HG03520 (cell line): Measurements from ENCODE around the gene TNFSF15.

Experiments
- ATAC-seq: cut with Tn5 transposase; IDR thresholded peaks from one replicate; pipeline ENCODE4 v1.9.1; 2021; ENCODE audit warnings: mild to moderate bottlenecking, moderate library complexity; ENCODE audit not compliant: unreplicated experiment

The TNFSF15 gene

GRCh38 chr9:114825126-114825795 lies 19.4 kb upstream of the TNFSF15 start:
- ATAC-seq = no peak

DNA sequence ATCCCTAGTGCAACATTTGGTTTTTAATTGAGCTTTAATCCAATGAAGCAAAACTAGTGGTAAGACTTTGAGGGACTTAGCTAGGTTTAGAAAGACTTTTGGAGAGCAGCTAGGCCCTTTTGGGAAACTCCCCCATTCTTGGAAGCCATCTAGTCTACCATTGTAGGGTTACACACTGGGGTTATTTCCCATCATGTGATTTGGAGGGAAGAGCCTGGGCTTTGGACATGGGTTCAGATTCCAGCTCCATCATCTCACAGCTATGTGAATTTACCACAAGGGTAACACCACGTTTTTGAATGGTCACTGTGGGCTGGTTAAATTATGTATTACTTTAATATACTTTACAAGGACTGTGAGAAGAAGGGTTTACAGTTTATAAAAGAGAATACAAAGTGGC lies 18.3 kb upstream of the TNFSF15 start:
- ATAC-seq = no peak

DNA sequence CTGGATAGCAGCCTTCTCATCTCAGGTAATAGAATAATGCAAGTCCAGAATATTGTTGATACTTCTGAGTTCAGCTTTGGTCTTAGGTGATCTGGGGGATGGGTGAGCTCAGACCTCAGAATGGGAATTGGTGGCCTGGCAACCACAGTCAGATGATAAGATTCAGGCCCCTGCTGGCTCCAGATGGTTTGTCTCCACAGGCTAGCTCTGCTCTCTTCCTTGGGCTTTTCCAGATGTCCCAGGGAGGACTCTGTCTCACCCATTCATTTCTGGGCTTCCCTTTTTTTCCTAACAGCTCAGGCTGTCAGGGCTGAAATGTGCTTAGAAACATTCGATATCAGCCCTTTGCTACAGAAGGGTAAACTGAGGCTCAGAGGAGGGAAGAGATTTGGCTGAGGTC lies 17.6 kb upstream of the TNFSF15 start:
- ATAC-seq = no peak

DNA sequence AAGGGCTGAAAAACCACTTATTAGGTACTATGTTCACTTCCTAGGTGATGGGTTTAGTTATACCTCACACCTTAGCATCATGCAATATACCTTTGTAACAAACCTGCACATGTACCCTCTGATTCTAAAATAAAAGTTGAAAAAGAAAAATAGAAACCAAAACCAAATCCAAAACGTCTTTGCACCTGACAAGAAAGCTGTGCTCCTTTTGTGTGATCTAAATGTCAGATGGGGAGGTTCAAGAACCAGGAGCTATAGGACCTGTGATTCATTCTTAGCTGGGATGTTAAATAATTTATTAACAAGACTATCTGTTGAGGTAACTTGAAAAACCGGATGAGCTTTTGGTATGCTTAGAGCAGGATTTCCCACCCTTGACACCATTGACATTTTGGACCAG lies 16.9 kb upstream of the TNFSF15 start:
- no peak for ATAC-seq

DNA sequence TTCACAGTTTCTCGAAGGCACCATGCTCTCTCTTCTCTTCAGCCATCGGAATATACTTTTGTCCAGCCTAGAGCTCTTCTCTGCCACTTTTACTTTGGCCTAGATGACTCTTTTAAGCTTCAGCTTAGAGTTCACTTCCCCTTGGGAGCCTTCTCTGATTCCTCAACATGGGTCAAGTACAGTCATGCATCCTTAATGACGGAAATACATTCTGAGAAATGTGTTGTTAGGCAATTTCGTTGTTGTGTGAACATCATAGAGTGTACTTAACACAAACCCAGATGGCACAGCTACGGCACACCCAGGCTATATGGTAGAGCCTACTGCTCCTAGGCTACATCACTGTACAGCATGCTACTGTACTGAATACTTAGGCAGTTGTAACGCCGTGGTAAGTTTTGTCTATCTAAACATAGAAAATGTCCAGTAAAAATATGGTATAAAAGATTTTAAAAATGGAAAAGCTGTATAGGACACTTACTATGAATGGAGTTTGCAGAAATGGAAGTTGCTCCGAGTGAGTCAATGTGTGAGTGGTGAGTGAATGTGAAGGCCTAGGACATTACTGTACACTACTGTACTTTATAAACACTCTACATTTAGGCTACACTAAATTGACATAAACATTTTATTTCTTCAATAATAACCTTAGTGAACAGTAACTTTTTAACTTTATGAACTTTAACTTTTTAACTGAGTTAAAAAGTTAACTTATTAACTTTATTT lies 15.1 kb upstream of the TNFSF15 start:
- no peak for ATAC-seq

- no peak for ATAC-seq
Measured at GRCh38 chr9:114818178-114818577, 12.3 kb upstream of the TNFSF15 start.

GRCh38 chr9:114813717-114814418 lies 8.0 kb upstream of the TNFSF15 start:
- no peak for ATAC-seq

DNA sequence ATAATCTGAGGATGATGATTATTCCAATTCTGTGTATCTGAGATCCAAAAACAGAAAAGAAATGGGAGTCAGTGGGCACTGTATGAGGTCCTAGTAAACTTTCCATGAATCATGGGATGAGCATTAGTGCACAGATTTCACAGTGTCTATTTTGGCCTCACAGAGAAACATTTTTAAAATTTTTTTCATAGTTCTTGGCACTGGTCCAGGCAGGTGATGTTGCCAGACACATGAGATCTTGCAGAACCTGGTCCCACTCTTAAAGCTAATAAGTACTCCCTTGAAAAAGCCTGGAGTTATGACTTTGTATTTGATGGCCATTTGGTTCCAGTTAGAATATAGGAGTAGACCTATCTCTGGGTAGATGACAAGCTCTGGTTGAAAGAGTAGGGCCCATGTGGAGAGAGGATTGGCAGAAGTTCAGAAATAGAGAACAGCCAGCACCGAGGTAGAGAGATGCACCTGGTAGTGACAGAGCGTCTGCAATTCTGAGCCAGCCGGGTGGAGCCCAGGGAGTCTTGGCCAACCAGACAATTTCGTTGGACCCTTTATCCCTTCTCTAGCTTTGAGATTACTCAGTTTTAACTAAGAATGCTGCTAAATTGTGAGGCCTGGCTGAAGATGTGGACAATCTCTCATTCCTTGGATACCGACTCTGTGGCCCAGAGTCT lies 6.3 kb upstream of the TNFSF15 start:
- no peak for ATAC-seq

DNA sequence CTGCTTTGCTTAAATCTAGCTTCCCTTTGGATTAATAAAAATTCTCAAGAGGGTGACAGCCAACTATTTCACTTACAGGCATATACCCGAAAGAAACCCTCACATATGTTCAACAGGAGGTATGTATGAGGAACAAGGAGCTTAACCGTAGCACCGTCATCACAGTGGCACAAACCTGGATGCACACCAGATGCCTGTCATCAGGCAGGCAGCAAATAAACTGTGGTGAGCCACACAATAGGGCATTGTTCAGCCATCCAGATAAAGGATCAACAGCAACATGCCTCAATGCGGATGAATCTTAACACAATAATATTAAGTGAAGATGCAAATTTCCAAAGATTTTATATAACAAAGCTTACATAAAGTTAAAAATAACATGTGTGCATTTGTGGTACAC lies 5.5 kb upstream of the TNFSF15 start:
- ATAC-seq = no peak

GRCh38 chr9:114810614-114811013 lies 4.8 kb upstream of the TNFSF15 start:
- no peak for ATAC-seq

DNA sequence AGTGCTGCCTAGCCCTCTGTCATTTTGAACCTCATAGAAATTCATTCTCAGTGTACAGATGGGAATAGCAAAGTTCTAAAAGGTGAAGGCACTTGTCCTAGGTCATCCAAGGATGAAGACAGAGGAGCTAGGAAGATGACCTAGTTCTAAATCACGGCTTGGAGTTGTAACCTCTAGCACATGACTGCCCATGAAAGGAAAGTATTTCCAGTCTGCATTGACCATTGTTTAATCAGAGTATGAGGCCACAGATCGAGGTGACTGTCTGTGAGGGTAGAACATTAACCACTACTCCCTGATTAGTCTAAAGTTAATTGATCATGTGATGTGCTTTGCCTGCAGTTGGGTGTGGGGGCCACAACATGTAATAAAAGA lies 674 bp upstream of the TNFSF15 start:
- peak; percentile 45 for ATAC-seq

DNA sequence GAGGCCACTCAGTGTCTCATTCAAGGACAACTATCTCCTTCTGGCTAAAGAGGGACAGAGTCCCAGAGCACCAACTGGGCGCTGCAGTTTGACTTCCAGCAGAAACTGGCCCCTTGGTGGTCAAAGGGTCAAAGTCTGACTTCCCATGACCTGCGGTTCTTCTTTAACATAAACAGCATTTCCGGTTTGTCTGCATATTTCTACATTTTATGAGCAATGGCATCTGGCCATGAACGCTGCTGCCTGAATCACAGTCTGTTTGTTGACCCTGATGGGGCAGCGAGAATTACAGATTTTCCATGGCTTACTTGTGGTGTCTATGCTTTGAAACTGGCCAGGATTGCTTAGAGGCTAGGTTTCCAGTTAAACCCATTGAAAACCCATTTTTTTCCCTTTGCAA lies 1.3 kb downstream of the TNFSF15 start:
- ATAC-seq = no peak

GRCh38 chr9:114803479-114804265 lies 2.2 kb downstream of the TNFSF15 start:
- no peak for ATAC-seq

- no peak for ATAC-seq
Measured at GRCh38 chr9:114799925-114800324, 5.9 kb downstream of the TNFSF15 start.

DNA sequence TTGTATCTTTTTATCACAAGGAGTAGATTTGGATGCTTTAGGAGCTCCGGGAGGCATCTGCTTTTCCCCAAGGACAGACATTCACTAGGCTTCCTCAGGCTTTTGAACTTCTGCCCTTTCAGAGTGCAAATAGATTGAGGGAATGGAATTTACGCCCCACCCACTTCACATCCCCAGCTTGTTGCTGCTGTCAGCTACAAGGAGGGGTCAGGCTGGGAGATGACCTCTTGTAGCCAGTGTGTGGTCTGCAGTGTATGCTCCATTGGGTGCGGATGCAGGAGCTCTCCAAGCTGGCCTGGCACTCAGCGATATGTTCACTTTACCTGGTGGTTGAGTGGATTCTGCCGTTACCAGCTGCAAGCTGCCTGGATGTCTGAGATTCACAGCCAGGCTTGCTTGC lies 6.4 kb downstream of the TNFSF15 start:
- ATAC-seq = no peak

DNA sequence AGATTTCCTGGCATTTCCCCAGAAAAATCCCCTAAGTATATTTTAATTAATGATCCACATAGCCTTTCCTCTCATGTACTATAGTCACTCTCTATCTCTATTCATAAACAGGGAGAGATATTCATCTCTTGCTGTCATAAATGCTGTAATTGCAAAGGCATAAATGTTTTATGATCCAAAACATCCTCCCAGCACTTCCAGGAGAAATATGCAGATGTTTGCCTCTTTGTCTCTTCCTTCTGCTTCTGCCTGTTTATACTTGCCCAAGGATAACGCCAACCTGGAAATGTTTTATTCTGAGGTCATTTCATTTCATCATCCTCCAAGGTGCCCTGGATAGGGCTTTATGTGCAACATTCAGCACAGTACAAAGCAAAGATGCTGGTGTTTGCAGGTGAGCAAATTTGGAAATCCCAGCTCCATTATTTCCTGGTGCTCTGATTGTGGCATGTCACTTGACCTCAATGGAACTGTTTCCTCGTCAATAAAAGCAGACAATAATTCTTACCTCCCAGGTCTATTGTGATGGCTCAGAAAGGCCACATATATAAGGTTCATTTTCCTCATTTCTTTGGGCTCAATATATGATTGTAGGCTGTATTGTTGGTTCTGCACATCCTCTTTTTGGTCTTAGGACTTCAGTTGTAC lies 6.9 kb downstream of the TNFSF15 start:
- no peak for ATAC-seq

DNA sequence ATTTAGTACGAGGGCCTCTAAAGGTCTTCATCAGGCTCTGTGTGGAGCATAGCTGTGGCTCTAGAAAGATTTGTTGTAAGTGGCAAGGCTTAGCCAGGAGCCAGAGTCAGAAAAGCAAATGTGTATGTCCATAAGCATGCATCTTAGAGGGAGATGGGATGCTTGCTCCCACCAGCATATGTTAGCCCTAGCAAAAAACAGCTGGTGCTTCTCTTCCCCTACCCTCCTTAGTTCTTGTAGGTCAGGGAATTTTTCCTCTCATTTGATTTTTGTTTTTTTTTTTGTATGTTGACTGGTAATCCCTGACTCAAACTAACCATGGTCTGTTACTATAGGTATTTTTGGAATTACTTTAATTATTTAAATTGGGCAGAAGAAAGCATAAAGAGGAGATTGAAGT lies 7.7 kb downstream of the TNFSF15 start:
- ATAC-seq = no peak

GRCh38 chr9:114792396-114792795 lies 13.4 kb downstream of the TNFSF15 start:
- ATAC-seq = no peak

- no peak for ATAC-seq
Measured at GRCh38 chr9:114791736-114792135, 14.1 kb downstream of the TNFSF15 start.

GRCh38 chr9:114791312-114791711 lies 14.5 kb downstream of the TNFSF15 start:
- ATAC-seq = no peak
